HepG2 (cell line): ENCODE results near the gene ELMOD3. TPM values are rescaled to one million over a fixed set of nuclear protein-coding genes. Genes with fewer than 3 reads are reported as not detected.

ENCODE experiments used
- AGO2 ChIP-seq: fragments of 200-400 bp; formaldehyde crosslinking; optimal IDR thresholded peaks from 2 replicates; pipeline ENCODE3; 2017; ENCODE audit warnings: mild to moderate bottlenecking, low read depth, low read length, moderate library complexity
- CBFB ChIP-seq: sonication (generic); formaldehyde crosslinking; IDR thresholded peaks from 2 replicates; pipeline ENCODE4 v1.4.0; 2020; ENCODE audit warnings: missing genetic modification reagents
- NFE2 ChIP-seq: sonication (generic); formaldehyde crosslinking; IDR thresholded peaks from 2 replicates; pipeline ENCODE4 v1.4.0; 2020; ENCODE audit warnings: missing genetic modification reagents
- POLR2AphosphoS2 ChIP-seq: IDR thresholded peaks from 2 replicates; pipeline ENCODE4 v1.6.1; 2011; ENCODE audit warnings: low read depth, low read length, improper control_type of control experiment
- SYNCRIP ChIP-seq: fragments of 200-400 bp; formaldehyde crosslinking; IDR thresholded peaks from 2 replicates; pipeline ENCODE4 v1.6.1; 2018; ENCODE audit warnings: mild to moderate bottlenecking, low read depth, low read length; ENCODE audit not compliant: insufficient read depth
- THYN1 ChIP-seq: sonication (generic); formaldehyde crosslinking; IDR thresholded peaks from 2 replicates; pipeline ENCODE4 v1.8.1; 2023; ENCODE audit warnings: low read depth, mild to moderate bottlenecking, moderate library complexity, missing genetic modification reagents, borderline replicate concordance
- ZNF567 ChIP-seq: sonication (generic); formaldehyde crosslinking; IDR thresholded peaks from 2 replicates; pipeline ENCODE4 v1.8.1; 2023; ENCODE audit warnings: mild to moderate bottlenecking, missing genetic modification reagents, borderline replicate concordance
- ZNF570 ChIP-seq: sonication (generic); formaldehyde crosslinking; IDR thresholded peaks from 2 replicates; pipeline ENCODE4 v1.4.0; 2020; ENCODE audit warnings: mild to moderate bottlenecking, missing genetic modification reagents, borderline replicate concordance
- polyA plus RNA-seq, 8 experiments: library from polyadenylated mRNA; depleted of rRNA in 3 of 8; stranded (reverse) in 7 of 8; unstranded in 1 of 8; fragments of >200 nt; fragmentation: Illumina TruSeq in 4 of 8; extraction: Trizol in 4 of 8; gene quantifications; 2 replicates each; pipeline versions ENCODE4 v1.2.1 to v1.2.3, GENCODE V29; 2011 to 2016; ENCODE audit warnings: low read depth in 4 of 8, missing spikeins in 1 of 8, mixed read lengths in 1 of 8; ENCODE audit not compliant: insufficient read depth in 1 of 8
- total RNA-seq, 5 experiments: library from RNA; depleted of rRNA; stranded (reverse); fragments of >200 nt; fragmentation: Illumina TruSeq; extraction: Trizol; gene quantifications; 2 replicates each; pipeline ENCODE4 v1.2.3, GENCODE V29; 2016; ENCODE audit warnings: low read depth in 1 of 5
- TF ChIP-seq, protein P1 (sequence below): sonication (generic); formaldehyde crosslinking; IDR thresholded peaks from 2 replicates; pipeline ENCODE4 v1.4.0; 2020; ENCODE audit warnings: missing genetic modification reagents

ELMOD3 gene
- total and polyA plus RNA-seq, 2 of the 13 experiments (the other 11 are each of a cell fraction or from before 2014, with no cell fraction given) = 13.3 to 19.5 TPM

DNA sequence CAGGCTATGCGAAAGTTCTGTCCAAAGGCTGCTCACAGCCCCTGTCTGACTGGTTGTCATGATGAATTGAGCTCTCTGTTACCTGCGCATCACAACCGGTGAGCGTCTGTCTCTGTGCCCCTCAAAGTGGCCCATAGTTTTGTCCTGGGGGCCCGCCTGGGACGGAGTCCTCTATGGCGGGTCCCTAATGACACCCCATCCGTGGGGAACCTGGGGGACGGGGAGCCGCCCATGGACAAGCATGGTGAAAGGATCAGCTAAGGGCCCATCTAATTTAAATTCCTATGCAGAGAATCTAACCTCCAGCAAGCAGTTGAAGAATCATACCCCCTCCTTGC, 473 bp downstream of the ELMOD3 start (continued):
- TF ChIP-seq, protein P1, sequence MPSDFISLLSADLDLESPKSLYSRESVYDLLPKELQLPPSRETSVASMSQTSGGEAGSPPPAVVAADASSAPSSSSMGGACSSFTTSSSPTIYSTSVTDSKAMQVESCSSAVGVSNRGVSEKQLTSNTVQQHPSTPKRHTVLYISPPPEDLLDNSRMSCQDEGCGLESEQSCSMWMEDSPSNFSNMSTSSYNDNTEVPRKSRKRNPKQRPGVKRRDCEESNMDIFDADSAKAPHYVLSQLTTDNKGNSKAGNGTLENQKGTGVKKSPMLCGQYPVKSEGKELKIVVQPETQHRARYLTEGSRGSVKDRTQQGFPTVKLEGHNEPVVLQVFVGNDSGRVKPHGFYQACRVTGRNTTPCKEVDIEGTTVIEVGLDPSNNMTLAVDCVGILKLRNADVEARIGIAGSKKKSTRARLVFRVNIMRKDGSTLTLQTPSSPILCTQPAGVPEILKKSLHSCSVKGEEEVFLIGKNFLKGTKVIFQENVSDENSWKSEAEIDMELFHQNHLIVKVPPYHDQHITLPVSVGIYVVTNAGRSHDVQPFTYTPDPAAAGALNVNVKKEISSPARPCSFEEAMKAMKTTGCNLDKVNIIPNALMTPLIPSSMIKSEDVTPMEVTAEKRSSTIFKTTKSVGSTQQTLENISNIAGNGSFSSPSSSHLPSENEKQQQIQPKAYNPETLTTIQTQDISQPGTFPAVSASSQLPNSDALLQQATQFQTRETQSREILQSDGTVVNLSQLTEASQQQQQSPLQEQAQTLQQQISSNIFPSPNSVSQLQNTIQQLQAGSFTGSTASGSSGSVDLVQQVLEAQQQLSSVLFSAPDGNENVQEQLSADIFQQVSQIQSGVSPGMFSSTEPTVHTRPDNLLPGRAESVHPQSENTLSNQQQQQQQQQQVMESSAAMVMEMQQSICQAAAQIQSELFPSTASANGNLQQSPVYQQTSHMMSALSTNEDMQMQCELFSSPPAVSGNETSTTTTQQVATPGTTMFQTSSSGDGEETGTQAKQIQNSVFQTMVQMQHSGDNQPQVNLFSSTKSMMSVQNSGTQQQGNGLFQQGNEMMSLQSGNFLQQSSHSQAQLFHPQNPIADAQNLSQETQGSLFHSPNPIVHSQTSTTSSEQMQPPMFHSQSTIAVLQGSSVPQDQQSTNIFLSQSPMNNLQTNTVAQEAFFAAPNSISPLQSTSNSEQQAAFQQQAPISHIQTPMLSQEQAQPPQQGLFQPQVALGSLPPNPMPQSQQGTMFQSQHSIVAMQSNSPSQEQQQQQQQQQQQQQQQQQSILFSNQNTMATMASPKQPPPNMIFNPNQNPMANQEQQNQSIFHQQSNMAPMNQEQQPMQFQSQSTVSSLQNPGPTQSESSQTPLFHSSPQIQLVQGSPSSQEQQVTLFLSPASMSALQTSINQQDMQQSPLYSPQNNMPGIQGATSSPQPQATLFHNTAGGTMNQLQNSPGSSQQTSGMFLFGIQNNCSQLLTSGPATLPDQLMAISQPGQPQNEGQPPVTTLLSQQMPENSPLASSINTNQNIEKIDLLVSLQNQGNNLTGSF = peak; percentile 15
- no peak for TF ChIP-seq ZNF567
- 0 out of 2 replicates have a peak, but pooled peaks have one; percentile 53 for TF ChIP-seq THYN1 (CRISPR knock-in tag)
- TF ChIP-seq SYNCRIP = no peak
- no peak for TF ChIP-seq POLR2AphosphoS2
- no peak for TF ChIP-seq NFE2 (CRISPR knock-in tag)
- no peak for TF ChIP-seq ZNF570 (CRISPR knock-in tag)
- TF ChIP-seq AGO2 = no peak
- TF ChIP-seq CBFB (CRISPR knock-in tag) = no peak
